GM12864 (cell line): Measurements from ENCODE around the gene CAPRIN2.

Source experiments
- DNase-seq: peaks from one replicate; pipeline ENCODE4 v3.0.0-alpha.2; 2011; ENCODE audit warnings: low read depth
- H3K4me3 ChIP-seq: 2 replicates; pipeline ENCODE4 v1.5.1; 2011; ENCODE audit warnings: mild to moderate bottlenecking, low read depth, low read length, control low read depth
- TF ChIP-seq, protein P1 (sequence below): IDR thresholded peaks from 2 replicates; pipeline ENCODE4 v1.5.1; 2011; ENCODE audit warnings: low read depth, mild to moderate bottlenecking, moderate library complexity, low read length, control low read depth, inconsistent platforms; ENCODE audit errors: missing control alignments

CAPRIN2 gene

DNA sequence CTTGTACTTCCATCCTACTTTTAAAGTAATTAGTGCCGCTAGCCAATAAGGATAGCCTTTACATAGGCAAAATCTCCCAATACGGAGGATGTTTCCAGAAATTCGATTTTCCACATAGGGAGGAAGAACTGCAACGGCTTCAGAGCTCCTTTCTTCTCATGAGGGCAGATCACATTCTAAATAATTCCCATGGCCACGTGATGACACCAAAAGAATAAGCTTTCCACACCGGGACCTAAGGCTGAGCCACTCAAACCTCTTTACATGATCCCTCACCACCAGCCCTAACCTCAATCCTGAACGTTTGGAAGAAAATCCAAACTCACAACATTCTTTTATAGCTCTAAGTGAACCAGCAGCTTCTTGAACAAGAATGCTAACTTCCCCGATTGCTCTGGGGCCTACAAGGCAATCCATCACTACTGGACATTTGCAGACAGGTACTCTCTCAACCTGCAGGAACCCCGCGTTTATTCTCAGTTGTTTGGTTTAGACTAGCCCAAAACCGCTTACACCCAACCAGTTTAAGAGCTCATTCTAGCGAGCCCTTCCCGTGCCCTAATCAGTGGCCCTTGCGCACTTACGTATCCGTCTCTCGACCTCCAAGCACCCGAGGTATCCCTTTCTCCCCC, 884 bp downstream of the CAPRIN2 start:
- peak overlapping the region; percentile 77 for H3K4me3 ChIP-seq
- TF ChIP-seq, protein P1, sequence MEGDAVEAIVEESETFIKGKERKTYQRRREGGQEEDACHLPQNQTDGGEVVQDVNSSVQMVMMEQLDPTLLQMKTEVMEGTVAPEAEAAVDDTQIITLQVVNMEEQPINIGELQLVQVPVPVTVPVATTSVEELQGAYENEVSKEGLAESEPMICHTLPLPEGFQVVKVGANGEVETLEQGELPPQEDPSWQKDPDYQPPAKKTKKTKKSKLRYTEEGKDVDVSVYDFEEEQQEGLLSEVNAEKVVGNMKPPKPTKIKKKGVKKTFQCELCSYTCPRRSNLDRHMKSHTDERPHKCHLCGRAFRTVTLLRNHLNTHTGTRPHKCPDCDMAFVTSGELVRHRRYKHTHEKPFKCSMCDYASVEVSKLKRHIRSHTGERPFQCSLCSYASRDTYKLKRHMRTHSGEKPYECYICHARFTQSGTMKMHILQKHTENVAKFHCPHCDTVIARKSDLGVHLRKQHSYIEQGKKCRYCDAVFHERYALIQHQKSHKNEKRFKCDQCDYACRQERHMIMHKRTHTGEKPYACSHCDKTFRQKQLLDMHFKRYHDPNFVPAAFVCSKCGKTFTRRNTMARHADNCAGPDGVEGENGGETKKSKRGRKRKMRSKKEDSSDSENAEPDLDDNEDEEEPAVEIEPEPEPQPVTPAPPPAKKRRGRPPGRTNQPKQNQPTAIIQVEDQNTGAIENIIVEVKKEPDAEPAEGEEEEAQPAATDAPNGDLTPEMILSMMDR = no peak
- peak; percentile 5 for DNase-seq

DNA sequence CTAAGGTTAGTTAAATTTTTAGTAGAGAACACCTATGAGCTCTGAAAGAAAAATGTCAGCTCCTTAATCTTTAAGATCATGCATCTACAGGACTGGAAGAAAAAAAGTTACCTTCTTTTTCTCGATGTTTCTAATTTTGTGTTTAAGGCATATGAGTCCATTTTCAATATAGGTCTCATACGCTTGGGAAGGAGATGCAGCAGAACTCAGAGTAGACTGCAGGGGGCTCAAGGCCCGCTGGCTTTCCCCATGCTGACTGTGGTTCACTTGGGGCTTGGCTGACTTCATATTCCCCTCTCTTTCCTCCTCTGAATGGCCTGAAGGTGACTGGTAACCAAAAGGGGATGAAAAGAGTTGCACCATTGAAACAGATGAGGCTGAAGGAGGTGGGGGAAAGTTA, 1.5 kb downstream of the CAPRIN2 start:
- no peak overlapping the region; the same call in 1 of the 2 replicates for H3K4me3 ChIP-seq
- no peak for DNase-seq

DNA sequence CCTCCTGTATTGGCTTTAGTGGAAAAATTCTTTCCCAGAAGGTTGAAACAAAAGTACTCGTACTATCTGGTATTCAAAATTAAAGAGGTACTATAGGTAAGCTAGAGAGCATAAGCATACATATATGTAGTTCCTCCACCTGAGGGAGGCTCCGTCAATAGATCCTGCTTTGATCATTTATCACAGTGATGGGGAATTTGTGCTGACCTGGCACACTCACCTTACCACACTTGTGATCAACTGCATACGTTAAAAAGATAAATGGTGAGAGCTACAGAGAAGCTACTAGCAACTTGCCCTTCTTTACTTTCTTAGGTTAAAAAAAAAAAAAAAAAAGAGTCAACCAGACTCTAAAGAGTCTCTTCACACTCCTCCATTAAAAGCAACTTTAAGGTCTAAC, 2.5 kb downstream of the CAPRIN2 start:
- TF ChIP-seq, protein P1 = no peak
- H3K4me3 ChIP-seq = no peak overlapping the region

More for the DNA sequence above, 1.5 kb downstream of the CAPRIN2 start:
- TF ChIP-seq, protein P1 = peak; percentile 53

DNA sequence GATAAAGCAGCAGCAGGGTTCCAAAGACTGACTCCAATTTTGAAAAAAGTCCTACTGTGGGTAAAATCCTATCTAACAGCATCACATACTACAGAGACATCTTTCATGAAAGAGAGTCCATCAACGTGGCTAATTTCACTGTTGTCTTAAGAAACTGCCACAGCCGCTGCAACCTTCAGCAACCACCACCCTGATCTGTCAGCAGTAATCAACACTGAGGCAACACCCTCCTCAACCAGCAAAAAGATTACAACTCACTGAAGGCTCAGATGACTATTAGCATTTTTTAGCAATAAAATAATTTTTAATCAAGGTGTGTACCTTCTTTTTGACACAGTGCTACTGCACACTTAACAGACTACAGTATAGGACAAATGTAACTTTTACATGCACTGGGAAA, 6.6 kb downstream of the CAPRIN2 start:
- H3K4me3 ChIP-seq = no peak overlapping the region
- TF ChIP-seq, protein P1 = no peak
- no peak for DNase-seq

More for the DNA sequence above, 2.5 kb downstream of the CAPRIN2 start:
- no peak for DNase-seq

DNA sequence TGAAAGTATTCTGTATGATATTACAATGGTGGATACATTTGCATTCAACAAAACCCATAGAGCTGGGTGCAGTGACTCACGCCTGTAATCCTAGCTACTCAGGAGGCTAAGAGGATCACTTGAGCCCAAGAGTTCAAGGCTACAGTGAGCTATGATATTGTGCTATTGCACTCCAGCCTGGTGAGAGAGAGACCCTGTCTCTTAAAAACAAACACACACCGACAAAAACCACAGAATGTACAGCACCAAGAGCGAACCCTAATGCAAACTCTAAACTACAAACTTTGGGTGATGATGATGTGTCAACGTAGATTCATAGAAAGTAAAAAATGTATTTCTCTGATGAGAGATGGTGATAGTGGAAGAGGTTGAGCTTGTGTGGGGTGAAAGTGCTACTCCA, 8.6 kb downstream of the CAPRIN2 start:
- TF ChIP-seq, protein P1 = no peak
- H3K4me3 ChIP-seq = no peak overlapping the region
- no peak for DNase-seq

DNA sequence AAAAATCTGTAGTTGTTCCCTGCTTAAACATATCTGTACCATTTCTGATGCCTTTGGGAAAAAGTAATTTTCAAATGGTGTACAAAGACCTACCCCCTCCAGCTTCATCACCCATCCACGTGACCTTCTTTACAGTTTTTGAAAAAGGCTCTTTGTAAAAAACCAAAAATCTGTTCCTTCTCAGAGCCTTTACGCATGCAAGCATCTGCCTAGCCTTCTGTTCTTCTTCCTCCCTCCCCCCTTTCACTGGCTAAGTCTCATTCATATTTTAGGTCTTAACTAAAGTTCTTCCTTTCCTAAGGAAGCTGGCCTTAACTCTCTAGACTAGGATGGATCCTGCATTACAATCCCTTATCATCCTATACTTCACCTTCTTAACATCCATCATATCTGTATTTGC, 10.4 kb downstream of the CAPRIN2 start:
- TF ChIP-seq, protein P1 = no peak
- no peak for DNase-seq
- H3K4me3 ChIP-seq = no peak overlapping the region

DNA sequence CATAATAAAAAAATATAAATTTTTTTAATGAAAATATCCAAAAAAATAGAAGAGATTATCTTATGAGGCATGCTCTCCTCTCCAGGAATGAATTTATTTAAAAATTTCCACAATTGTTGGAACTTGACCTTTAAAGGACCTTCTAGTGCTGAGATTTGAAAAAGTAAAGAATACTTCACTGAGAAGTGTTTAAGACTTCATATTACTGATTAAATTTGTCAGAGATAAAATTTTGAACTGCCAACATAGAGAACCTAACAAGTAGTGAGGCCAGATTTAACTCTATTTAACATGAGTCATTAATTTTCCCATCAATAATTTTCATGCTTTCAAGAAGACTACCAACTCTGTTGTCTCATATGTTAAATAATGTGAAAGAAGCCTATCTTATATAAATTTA, 14.5 kb downstream of the CAPRIN2 start:
- DNase-seq = no peak
- no peak overlapping the region for H3K4me3 ChIP-seq
- TF ChIP-seq, protein P1 = no peak
